ENCODE measurements around the gene PDZRN4.

- TF ChIP-seq, protein P1, sequence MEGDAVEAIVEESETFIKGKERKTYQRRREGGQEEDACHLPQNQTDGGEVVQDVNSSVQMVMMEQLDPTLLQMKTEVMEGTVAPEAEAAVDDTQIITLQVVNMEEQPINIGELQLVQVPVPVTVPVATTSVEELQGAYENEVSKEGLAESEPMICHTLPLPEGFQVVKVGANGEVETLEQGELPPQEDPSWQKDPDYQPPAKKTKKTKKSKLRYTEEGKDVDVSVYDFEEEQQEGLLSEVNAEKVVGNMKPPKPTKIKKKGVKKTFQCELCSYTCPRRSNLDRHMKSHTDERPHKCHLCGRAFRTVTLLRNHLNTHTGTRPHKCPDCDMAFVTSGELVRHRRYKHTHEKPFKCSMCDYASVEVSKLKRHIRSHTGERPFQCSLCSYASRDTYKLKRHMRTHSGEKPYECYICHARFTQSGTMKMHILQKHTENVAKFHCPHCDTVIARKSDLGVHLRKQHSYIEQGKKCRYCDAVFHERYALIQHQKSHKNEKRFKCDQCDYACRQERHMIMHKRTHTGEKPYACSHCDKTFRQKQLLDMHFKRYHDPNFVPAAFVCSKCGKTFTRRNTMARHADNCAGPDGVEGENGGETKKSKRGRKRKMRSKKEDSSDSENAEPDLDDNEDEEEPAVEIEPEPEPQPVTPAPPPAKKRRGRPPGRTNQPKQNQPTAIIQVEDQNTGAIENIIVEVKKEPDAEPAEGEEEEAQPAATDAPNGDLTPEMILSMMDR (IDR thresholded peaks at IDR 0.05) = no peak
- TF ChIP-seq POLR2A (IDR thresholded peaks at IDR 0.05) = no peak
These were observed 368.1 kb downstream of the PDZRN4 start for GRCh38 chr12:41556176-41556575.
